Measurements from ENCODE around the gene HDHD5. TPM values are rescaled to one million over a fixed set of nuclear protein-coding genes. Genes with fewer than 3 reads are reported as not detected.

HDHD5 gene
- total RNA-seq, 1 experiment from 2014 or later, result 127 TPM

DNA sequence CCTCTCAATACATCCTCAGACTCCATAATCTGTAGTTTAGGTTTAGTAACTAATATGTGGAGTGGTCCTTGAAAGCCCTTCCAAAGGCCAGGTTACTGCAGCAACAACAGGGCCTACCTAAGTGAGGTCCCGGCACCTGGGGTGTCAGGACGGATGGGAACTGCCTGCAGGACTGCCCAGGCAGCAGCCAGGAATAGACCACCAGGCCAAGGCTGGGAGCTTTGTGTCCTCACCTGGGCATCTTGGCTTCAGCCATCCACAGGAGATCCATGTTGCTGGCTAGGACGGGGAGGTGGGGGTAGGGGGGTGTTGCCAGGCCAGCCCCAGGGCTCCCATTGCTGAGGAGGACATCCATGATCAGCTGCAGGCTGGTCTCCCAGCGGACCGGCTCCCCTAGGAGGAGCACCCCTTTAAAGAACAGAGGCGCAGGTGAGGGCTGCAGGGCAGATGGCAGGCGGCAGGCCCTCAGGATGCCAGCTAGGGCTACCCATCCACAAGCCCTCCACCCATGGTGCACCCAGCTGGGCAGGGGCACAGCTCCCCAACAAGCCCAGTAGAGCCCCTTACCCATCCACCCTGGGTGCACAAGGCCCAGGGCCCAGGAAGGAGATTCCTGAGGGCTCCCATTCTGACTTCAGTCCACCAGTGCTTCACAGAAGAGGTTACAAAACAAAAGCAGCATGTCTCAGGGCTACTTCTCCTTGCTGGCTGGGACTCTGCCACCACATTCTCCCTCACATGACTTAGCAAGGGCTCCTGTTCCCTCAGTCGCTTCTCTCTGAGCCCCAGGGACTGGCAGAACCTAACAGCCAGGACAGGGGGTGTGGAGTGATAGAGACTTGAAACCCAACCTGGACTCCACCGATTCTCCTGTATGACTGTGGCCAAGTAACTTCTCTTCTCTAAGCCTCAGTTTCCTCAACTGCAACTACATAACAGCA, 18.0 kb downstream of the HDHD5 start:
- Histone ChIP-seq H3K36me3 (replicated peaks; ENCODE audit: control insufficient read depth, insufficient read depth, low read length) (peaks cover 32% of the 10 kb centered on the region), H3K27me3 (ENCODE audit: control insufficient read depth, insufficient read depth, low read length) (no peaks in the 10 kb centered on the region), H3K4me3 (ENCODE audit: insufficient read depth, low read depth, low read length) (no peak overlapping the region)
- no peak for DNase-seq

DNA sequence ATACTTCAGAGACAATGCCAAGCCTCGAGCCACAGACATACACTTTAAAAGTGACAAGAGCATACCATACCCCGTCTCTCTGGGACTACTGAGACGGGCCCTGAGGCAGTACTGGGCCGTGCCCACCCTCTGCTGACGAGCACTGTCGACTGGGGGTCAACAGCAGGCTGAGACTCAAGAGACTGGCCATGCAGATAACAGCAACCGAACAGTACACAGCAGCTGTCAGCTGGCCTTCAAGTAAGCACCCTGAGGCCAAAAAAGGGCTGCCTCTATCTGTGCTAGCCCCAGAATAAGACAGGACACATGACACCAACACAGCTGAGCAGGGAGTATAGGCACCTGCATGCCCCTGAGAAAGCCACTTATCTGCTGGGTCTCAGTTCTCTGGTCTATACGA, 19.1 kb downstream of the HDHD5 start:
- no peak for DNase-seq
- H3K36me3 ChIP-seq (replicated peaks; ENCODE audit: control insufficient read depth, insufficient read depth, low read length), result peaks cover 31% of the 10 kb centered on the region
- no peaks in the 10 kb centered on the region for H3K27me3 ChIP-seq (ENCODE audit: control insufficient read depth, insufficient read depth, low read length)
- H3K4me3 ChIP-seq (ENCODE audit: insufficient read depth, low read depth, low read length), result no peak overlapping the region

DNA sequence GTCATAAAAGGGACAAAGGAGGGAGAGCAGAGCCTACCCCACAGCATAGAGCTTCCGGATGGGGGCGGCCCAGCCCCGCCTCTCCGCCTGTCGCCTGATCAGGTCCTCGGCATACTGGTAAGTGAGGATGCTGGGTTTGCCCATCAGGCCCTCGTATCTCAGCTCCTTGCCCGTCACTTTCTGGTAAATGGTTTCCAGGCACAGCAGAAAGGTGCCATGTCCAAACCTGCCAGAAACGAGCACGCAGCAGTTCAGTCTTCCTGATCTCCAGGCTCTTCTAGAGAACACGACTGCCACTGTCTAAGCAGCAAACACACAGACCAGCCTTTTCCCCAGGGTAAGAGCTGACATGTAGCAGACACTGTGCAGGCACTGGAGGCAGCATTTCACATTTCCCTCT, 20.6 kb downstream of the HDHD5 start:
- Histone ChIP-seq H3K27me3 (ENCODE audit: control insufficient read depth, insufficient read depth, low read length) (no peaks in the 10 kb centered on the region), H3K36me3 (replicated peaks; ENCODE audit: control insufficient read depth, insufficient read depth, low read length) (peaks cover 27% of the 10 kb centered on the region), H3K4me3 (ENCODE audit: insufficient read depth, low read depth, low read length) (no peak overlapping the region)
- DNase-seq, result peak; percentile 37

DNA sequence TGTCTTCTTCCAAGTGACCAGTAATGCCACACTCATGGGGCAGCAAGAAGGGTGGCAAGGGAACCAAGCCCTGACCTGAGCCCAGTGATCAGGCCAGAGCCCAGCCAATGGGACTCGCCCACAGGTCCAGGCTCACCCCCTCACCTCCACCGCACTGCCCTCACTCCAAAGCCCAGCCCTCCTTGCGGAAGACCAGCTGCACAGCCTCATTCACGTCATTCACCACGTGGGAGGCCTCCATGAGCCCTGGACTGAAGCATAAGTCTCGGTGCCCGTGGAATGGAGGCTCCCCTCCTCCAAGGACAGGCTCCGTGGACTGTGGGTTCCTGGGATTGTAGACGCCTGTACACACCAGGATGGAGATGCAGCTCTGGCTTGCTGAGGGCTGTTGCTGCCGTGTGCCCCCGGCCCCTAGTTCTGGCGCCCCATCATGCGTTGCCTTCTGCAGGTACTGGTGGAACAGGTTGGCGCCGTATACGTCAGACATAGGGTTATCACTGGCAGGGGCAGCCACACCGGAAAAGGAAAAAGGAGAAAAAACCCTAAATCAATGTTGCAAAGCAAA, 21.1 kb downstream of the HDHD5 start:
- peaks cover 22% of the 10 kb centered on the region for H3K36me3 ChIP-seq (replicated peaks; ENCODE audit: control insufficient read depth, insufficient read depth, low read length)
- H3K4me3 ChIP-seq (ENCODE audit: insufficient read depth, low read depth, low read length), result no peak overlapping the region
- H3K27me3 ChIP-seq (ENCODE audit: control insufficient read depth, insufficient read depth, low read length), result no peaks in the 10 kb centered on the region
- DNase-seq, result peak; percentile 18

DNA sequence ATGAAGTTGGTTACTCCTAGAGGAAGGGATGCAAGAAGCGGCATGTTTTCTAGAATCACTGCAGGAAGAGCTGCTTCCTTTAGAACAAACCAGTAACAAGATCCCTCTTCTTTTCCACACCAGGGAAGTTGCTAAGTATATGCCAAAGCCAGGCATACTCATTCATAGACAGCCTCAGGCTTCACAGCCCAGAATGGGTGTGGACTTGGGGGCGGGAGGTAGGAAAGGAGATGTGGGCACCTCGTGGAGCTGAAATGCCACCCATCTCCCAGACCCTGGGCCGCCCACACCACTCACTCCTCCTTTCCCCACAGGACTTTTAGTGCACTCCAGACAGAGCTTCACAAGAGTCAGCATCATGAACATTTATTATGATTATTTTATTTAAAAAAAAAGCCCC, 21.9 kb downstream of the HDHD5 start:
- Histone ChIP-seq H3K27me3 (ENCODE audit: control insufficient read depth, insufficient read depth, low read length) (no peaks in the 10 kb centered on the region), H3K4me3 (ENCODE audit: insufficient read depth, low read depth, low read length) (no peak overlapping the region), H3K36me3 (replicated peaks; ENCODE audit: control insufficient read depth, insufficient read depth, low read length) (peaks cover 18% of the 10 kb centered on the region)
- peak; percentile 16 for DNase-seq

DNA sequence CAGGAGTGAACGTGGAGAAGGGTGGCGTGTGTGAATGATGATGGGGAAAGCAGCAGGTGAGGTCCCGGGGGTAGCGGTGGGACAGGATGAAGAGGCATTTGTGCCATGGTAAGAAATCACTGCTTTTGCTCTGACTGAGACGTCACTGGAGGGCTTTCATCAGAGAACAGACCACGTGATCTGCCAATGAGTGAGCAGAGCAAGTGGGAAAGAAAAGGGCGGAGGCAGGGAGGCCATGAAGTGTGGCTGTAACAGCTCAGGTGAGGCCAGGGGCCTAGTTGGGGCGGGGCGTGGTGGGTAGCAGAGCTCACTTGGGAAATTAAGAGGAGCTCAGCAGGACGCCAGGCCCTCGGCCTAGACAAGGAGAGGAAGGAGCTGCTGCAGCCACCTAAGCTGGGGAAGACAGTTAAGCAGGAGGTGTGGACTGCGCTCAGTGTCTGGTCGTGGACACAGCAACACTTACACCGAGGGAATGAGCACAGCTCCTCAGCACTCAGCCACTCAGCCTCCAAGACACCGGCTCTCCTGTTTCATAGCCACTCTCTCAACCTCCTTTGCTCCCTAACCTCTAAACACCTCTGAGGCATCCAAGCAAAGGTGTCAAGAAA, 23.8 kb downstream of the HDHD5 start:
- peak; percentile 46 for DNase-seq
- Histone ChIP-seq H3K36me3 (replicated peaks; ENCODE audit: control insufficient read depth, insufficient read depth, low read length) (peaks cover 9% of the 10 kb centered on the region), H3K4me3 (ENCODE audit: insufficient read depth, low read depth, low read length) (no peak overlapping the region), H3K27me3 (ENCODE audit: control insufficient read depth, insufficient read depth, low read length) (no peaks in the 10 kb centered on the region)

DNA sequence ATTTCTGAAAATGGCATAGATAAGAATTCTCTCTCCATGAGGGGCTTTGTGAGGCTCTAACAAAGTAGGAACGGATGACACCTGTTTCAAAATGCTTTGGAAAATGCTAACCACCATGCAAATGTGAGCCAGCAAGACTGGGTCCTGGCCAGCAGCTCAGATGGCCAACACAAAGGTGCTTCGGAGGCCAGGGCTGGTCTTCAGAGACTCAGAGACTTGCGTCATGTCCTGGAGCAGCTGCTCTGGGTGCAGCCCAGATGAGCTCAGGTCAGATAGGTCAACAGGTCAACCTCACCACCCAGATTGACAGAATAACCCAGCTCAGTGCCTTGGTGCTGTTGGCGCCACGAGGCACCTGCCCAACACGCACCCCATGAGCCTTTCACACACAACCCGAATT, 25.9 kb downstream of the HDHD5 start:
- Histone ChIP-seq H3K4me3 (ENCODE audit: insufficient read depth, low read depth, low read length) (no peak overlapping the region), H3K27me3 (ENCODE audit: control insufficient read depth, insufficient read depth, low read length) (no peaks in the 10 kb centered on the region), H3K36me3 (replicated peaks; ENCODE audit: control insufficient read depth, insufficient read depth, low read length) (peaks cover 5% of the 10 kb centered on the region; the same call in 1 of the 2 replicates)
- peak; percentile 12 for DNase-seq

DNA sequence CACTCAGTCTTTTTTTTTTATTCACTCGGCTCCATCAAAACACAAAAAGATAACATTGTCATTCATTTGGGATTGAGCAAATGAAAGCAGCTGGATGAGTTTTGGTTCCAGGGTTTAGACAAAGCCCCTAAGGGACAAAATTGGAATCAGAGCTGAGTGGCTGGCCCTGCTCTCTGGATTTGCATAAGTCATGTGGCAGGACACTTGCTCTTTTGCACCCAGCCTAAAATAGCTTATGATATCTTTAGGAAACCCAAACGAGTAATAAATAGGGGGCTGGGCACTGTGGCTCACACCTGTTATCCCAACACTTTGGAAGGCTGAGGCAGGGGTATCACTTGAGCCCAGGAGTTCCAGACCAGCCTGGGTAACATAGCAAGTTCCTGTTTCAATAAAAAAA, 27.0 kb downstream of the HDHD5 start:
- peaks cover 2% of the 10 kb centered on the region; the same call in 1 of the 2 replicates for H3K36me3 ChIP-seq (replicated peaks; ENCODE audit: control insufficient read depth, insufficient read depth, low read length)
- H3K27me3 ChIP-seq (ENCODE audit: control insufficient read depth, insufficient read depth, low read length), result no peaks in the 10 kb centered on the region
- DNase-seq, result no peak
- H3K4me3 ChIP-seq (ENCODE audit: insufficient read depth, low read depth, low read length), result no peak overlapping the region

DNA sequence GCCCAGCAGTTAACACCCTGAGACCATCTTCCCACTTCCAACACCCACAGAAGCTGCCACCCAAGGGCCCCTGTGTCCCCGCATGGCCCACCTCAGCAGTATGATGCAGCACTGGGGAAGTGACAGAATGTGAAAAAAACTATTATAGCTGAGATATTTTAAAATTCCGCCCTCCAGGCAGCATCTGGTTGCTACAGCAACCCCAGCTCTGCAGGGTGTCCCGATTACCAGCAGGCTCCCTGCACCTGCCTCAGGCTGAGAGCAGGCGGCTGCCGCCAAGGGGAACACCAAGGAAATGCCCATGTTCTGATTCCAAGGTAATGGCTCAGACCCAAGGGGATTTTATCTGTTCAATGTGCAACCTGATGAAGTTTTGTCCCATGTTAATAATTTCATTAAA, 27.4 kb downstream of the HDHD5 start:
- Histone ChIP-seq H3K4me3 (ENCODE audit: insufficient read depth, low read depth, low read length) (no peak overlapping the region), H3K27me3 (ENCODE audit: control insufficient read depth, insufficient read depth, low read length) (no peaks in the 10 kb centered on the region), H3K36me3 (replicated peaks; ENCODE audit: control insufficient read depth, insufficient read depth, low read length) (no peaks in the 10 kb centered on the region; the same call in 1 of the 2 replicates)
- DNase-seq, result peak; percentile 87

DNA sequence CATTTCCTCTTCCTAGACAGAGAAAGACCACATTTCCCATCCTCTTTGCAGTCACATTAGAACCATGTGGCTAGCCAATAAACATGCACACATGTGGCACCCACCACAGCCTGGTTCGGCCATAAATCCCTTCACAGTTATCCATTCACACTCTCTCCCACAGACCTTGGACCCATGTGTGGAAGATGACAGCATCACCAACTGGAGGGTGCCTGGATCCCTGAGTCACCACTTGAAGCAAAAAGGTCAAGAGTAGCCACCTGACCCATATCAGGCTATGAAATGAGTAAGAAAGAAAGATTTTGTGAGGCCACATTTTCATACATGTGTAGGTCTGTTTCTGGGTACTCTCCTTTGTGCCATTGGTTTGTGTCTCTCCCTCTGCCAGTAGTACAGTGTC, 28.9 kb downstream of the HDHD5 start:
- no peaks in the 10 kb centered on the region for H3K27me3 ChIP-seq (ENCODE audit: control insufficient read depth, insufficient read depth, low read length)
- no peak overlapping the region for H3K4me3 ChIP-seq (ENCODE audit: insufficient read depth, low read depth, low read length)
- no peak for DNase-seq
- no peaks in the 10 kb centered on the region for H3K36me3 ChIP-seq (replicated peaks; ENCODE audit: control insufficient read depth, insufficient read depth, low read length)

DNA sequence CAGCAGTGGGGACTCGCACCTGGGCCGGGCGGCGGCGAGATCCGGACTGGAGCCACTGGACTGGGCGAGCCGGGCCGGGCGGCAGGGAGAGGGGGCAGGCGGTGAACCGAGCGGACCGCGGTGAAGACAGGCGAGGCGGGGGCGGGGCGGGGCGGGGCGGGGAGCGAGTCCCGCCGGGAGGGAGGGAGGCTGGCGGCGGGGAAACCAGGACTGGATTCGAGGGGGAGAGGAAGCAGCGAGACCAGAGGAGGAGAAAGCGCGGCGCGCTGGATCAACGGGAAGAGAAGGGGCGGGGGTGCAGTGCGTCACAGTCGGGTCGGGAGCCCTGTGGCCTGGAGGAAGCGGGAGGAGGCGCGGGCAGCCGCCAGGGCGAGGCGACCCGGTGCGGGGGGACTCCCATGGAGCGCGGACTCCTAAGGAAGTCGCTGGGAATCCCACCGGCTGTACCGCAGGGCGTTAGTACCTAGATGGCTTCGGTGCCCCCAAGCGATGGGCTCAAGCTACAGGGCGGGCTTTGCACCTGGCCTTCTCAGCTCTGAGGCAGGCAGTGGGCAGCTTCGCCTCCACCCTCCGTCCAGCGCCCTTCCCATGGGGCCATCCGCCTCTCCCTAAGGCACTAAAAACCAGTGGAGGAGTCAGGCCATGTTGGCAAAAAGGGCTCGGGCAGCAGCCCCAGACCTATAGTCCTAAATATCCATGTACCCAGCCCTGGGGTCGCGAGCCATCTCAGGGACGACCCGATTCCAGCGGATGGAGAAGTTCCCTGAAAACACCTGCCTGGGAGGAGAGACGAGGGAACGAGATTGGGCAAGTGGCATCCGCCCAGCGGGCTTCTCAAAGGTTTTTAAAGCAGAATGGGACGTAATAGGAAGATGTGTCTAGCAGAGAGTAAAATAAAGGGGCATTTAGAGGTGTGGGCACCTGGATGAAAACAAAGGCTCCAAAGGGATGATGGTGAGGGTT, 37.6 kb downstream of the HDHD5 start, which contains the start of gene TMEM121B:
TSS of gene TMEM121B (minus strand) at position 128 of the 963 bp plus-strand sequence. CDS start 233 bp downstream, outside the sequence.
- Histone ChIP-seq H3K36me3 (replicated peaks; ENCODE audit: control insufficient read depth, insufficient read depth, low read length) (no peaks in the 10 kb centered on the region), H3K4me3 (ENCODE audit: insufficient read depth, low read depth, low read length) (peak within 1 kb of the TSS; percentile 73), H3K27me3 (ENCODE audit: control insufficient read depth, insufficient read depth, low read length) (peaks cover 16% of the 10 kb centered on the region; the same call in 1 of the 2 replicates)
- DNase-seq, result peak; percentile 96

DNA sequence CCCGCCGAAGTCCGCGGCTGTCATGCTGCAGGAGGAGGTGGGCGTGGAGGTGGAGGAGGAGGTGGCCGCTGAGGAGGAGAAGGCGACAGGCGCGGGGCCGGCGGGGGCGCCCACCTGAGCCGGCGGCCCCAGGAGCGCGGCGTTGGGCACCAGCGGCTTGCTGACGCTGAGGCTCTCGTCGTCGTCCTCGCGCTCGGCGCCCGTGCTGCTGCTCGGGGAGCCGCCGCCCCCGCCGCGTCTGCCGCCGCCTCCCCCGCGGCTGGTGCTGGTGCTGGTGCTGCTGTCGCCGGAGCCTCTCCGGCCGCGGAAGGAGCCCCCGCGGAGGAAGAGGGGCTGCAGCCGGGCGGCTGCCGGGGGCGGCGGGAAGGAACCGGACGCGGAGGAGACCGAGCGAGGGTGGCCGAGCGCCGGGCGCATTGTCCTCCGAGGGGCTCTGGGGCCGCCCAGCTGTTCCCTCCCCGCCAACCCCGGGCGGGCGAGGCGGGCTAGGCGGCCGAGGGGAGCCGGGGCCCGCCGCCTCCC, 38.3 kb downstream of the HDHD5 start:
- H3K27me3 ChIP-seq (ENCODE audit: control insufficient read depth, insufficient read depth, low read length), result peaks cover 16% of the 10 kb centered on the region; the same call in 1 of the 2 replicates
- DNase-seq, result no peak
- no peaks in the 10 kb centered on the region for H3K36me3 ChIP-seq (replicated peaks; ENCODE audit: control insufficient read depth, insufficient read depth, low read length)
- peak overlapping the region; percentile 57 for H3K4me3 ChIP-seq (ENCODE audit: insufficient read depth, low read depth, low read length)

DNA sequence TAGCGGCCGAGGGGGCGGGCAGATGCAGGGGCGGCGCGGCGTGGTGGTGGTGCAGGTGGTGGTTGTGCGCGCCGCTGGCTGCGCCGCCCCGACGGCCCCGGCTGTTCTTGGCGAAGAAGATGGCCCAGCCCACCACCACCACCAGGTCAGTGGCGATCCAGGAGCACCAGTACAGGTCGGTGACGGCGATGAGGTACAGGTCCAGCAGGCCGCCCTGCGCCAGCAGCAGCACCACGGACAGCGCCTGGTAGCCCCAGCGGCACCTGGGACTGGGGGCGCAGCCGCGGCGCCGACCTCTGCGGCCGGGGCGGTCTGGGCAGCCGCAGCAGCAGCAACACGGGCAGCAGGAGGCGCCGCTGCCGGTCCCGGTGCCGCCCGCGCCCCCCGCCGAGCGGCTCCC, 38.8 kb downstream of the HDHD5 start:
- Histone ChIP-seq H3K27me3 (ENCODE audit: control insufficient read depth, insufficient read depth, low read length) (peaks cover 16% of the 10 kb centered on the region; the same call in 1 of the 2 replicates), H3K36me3 (replicated peaks; ENCODE audit: control insufficient read depth, insufficient read depth, low read length) (no peaks in the 10 kb centered on the region), H3K4me3 (ENCODE audit: insufficient read depth, low read depth, low read length) (peak overlapping the region; percentile 57; the same call in 1 of the 2 replicates)
- peak; percentile 95 for DNase-seq
